BLaER1 treated with 17β-estradiol and CSF1 and Interleukin-3, amounts not matched to agents 10 nM and 100 nM (cell line): ENCODE results near the gene ABCC3.

ENCODE experiments used
- H3K27ac ChIP-seq, 11 experiments: shearing (Covaris generic); formaldehyde crosslinking; 2 replicates each; pipeline ENCODE4 v1.8.1; 2022
- H3K27me3 ChIP-seq, 11 experiments: shearing (Covaris generic); formaldehyde crosslinking; 2 replicates each; pipeline ENCODE4 v1.8.1; 2022
- H3K36me3 ChIP-seq, 11 experiments: shearing (Covaris generic); formaldehyde crosslinking; 2 replicates each; pipeline ENCODE4 v1.8.1; 2022
- H3K4me1 ChIP-seq, 10 experiments: shearing (Covaris generic); formaldehyde crosslinking; 2 replicates each; pipeline ENCODE4 v1.8.1; 2022
- H3K4me2 ChIP-seq, 11 experiments: shearing (Covaris generic); formaldehyde crosslinking; 2 replicates each; pipeline ENCODE4 v1.8.1; 2022
- H3K4me3 ChIP-seq, 10 experiments: shearing (Covaris generic); formaldehyde crosslinking; 2 replicates each; pipeline ENCODE4 v1.8.1; 2022
- H3K9ac ChIP-seq, 11 experiments: shearing (Covaris generic); formaldehyde crosslinking; 2 replicates each; pipeline ENCODE4 v1.8.1; 2022
- H3K9me3 ChIP-seq, 11 experiments: shearing (Covaris generic); formaldehyde crosslinking; replicated peaks in 1 of 11; 2 replicates each; pipeline ENCODE4 v1.8.1; 2022
- H4K20me1 ChIP-seq, 11 experiments: shearing (Covaris generic); formaldehyde crosslinking; 2 replicates each; pipeline ENCODE4 v1.8.1; 2022
- Cebpa-rat ChIP-seq, 11 experiments: shearing (Covaris generic); IDR thresholded peaks; 2 replicates each; pipeline ENCODE4 v1.8.1; 2022

ABCC3 gene

DNA sequence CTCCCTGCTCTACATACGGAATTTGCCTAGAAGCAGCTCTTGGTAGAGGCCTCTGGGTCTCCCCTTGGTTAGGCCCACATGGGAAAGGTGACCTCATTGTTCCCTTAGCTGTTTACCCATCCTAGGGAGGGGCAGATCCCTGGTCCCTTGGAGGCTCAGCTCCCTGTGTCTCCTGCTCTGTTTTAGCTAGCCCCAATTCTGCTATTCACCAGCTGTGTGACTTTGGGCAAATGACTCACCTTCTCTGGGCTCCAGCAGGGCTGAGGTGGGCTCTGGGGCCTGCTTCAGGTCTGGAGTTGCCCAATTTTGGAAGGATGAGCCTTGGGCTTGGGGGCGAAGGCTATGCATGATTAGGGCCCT, 3.9 kb downstream of the ABCC3 start:
- H3K9ac ChIP-seq, result no peak overlapping the region
- peaks cover 0 to 31% (median 8%) of the 10 kb centered on the region in 11 experiments; a peak in 7 of 22 replicates for H4K20me1 ChIP-seq
- peak overlapping the region in 2 of 11 experiments; percentile 4 to 11; a peak in 2 of 22 replicates for H3K27ac ChIP-seq
- no peaks in the 10 kb centered on the region for H3K36me3 ChIP-seq
- no peak overlapping the region for H3K4me3 ChIP-seq
- peak overlapping the region; percentile 70 to 89 (median 83) for H3K4me2 ChIP-seq
- TF ChIP-seq Cebpa-rat (IDR thresholded peaks at IDR 0.05), result no peak
- peaks cover 43 to 66% (median 48%) of the 10 kb centered on the region in 10 experiments for H3K4me1 ChIP-seq
- no peaks in the 10 kb centered on the region for H3K9me3 ChIP-seq
- peaks cover 36 to 51% (median 47%) of the 10 kb centered on the region in 11 experiments for H3K27me3 ChIP-seq

DNA sequence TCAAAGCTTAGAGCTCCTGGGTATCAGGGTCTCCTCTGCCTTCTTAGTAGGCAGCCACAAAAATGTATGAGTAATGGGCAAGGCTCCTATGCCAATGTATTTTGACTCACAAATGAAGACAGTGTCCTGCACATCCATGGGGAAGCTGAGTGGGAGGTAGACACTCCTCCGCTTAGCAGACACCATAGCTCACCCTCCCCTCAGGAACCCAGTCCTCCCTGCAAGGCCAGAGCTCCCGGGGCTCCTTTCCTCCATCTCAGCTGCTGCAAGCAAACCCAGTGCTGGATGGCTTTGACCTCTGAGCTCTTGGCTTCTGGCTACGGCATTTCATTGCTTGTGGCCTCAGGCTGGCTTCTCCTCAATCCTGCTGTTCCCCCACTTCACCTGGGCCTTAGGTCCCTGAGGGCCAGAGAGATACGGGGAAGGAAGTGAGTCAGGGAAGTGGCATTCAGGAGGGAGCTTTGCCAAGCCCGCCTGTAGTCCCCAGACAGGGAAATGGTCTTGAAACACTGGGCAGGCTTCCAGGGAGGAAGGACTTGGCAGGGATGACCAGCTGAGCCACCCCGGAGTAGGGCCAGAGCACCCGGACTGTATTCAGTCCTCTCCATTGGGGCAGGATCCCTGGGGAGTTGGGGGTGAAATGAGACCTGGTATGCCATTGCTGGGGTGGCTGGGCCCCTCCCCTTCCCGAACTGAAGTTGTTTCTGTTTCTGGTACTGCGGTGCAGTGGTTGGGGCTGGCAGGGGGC, 4.5 kb downstream of the ABCC3 start:
- Histone ChIP-seq H3K4me1 (peaks cover 43 to 65% (median 48%) of the 10 kb centered on the region in 10 experiments), H3K4me2 (peak overlapping the region; percentile 70 to 89 (median 83)), H3K36me3 (no peaks in the 10 kb centered on the region), H3K27ac (peak overlapping the region in 4 of 11 experiments; percentile 4 to 17 (median 12); a peak in 4 of 22 replicates), H3K9ac (0 out of 22 replicates have a peak overlapping the region, but pooled peaks of 1 of the 11 experiments have one; percentile 16), H3K27me3 (peaks cover 30 to 46% (median 42%) of the 10 kb centered on the region in 11 experiments), H3K9me3 (no peaks in the 10 kb centered on the region), H4K20me1 (peaks cover 0 to 31% (median 8%) of the 10 kb centered on the region in 11 experiments; a peak in 7 of 22 replicates), H3K4me3 (0 out of 20 replicates have a peak overlapping the region, but pooled peaks of 1 of the 10 experiments have one; percentile 33)
- TF ChIP-seq Cebpa-rat (IDR thresholded peaks at IDR 0.05), result no peak

- Histone ChIP-seq H3K4me3 (no peak overlapping the region), H3K4me1 (peaks cover 39 to 56% (median 45%) of the 10 kb centered on the region in 10 experiments), H3K4me2 (peak overlapping the region; percentile 70 to 89 (median 83); a peak in 21 of 22 replicates), H3K36me3 (no peaks in the 10 kb centered on the region), H3K27ac (peak overlapping the region in 4 of 11 experiments; percentile 21 to 73 (median 50); a peak in 6 of 22 replicates), H3K9ac (peak overlapping the region in 2 of 11 experiments; percentile 3 to 51; a peak in 3 of 22 replicates), H4K20me1 (peaks cover 0 to 18% (median 0%) of the 10 kb centered on the region in 11 experiments; a peak in 4 of 22 replicates), H3K27me3 (peaks cover 14 to 29% (median 25%) of the 10 kb centered on the region in 11 experiments), H3K9me3 (no peaks in the 10 kb centered on the region)
- no peak for TF ChIP-seq Cebpa-rat (IDR thresholded peaks at IDR 0.05)
Observed at GRCh38 chr17:50640686-50641351, 6.1 kb downstream of the ABCC3 start.

DNA sequence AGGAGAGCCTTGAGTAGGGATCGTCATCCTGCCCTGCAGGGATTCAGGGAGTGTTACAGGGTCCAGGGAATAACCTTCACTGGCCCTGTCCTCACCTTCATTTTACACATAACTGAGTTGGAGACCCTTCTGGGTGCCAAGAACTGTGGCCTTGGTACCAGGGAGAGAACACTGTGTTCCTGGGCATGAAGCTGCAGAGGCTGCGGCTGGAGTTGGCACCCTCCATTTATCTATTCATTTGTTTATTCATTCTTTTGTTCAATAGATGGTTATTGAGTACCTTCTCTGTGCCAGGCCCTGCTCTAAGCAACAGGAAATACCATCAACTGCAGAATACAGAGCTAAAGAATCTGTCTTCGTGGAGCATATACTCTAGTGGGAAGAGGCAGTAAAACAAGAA, 6.7 kb downstream of the ABCC3 start:
- H3K9me3 ChIP-seq, result no peaks in the 10 kb centered on the region
- H3K27me3 ChIP-seq, result peaks cover 8 to 24% (median 20%) of the 10 kb centered on the region in 11 experiments

GRCh38 chr17:50642071-50642721, 7.5 kb downstream of the ABCC3 start:
- Histone ChIP-seq H4K20me1 (peaks cover 0 to 13% (median 0%) of the 10 kb centered on the region in 11 experiments; a peak in 4 of 22 replicates), H3K4me2 (peak overlapping the region in 2 of 11 experiments; percentile 74 to 85; a peak in 1 of 22 replicates), H3K9ac (no peak overlapping the region), H3K4me3 (no peak overlapping the region), H3K27ac (no peak overlapping the region), H3K4me1 (peaks cover 39 to 55% (median 44%) of the 10 kb centered on the region in 10 experiments), H3K36me3 (no peaks in the 10 kb centered on the region), H3K9me3 (no peaks in the 10 kb centered on the region), H3K27me3 (peaks cover 0 to 15% (median 11%) of the 10 kb centered on the region in 11 experiments; a peak in 18 of 22 replicates)
- no peak for TF ChIP-seq Cebpa-rat (IDR thresholded peaks at IDR 0.05)

More for the DNA sequence above, 6.7 kb downstream of the ABCC3 start:
- peak overlapping the region in 10 of 11 experiments; percentile 70 to 89 (median 84); a peak in 19 of 22 replicates for H3K4me2 ChIP-seq
- TF ChIP-seq Cebpa-rat (IDR thresholded peaks at IDR 0.05), result no peak
- peaks cover 39 to 56% (median 45%) of the 10 kb centered on the region in 10 experiments for H3K4me1 ChIP-seq
- no peaks in the 10 kb centered on the region for H3K36me3 ChIP-seq
- no peak overlapping the region for H3K4me3 ChIP-seq
- H3K9ac ChIP-seq, result peak overlapping the region in 1 of 11 experiments; percentile 3; a peak in 2 of 22 replicates
- peak overlapping the region in 4 of 11 experiments; percentile 21 to 73 (median 50); a peak in 5 of 22 replicates for H3K27ac ChIP-seq
- H4K20me1 ChIP-seq, result peaks cover 0 to 18% (median 0%) of the 10 kb centered on the region in 11 experiments; a peak in 4 of 22 replicates

DNA sequence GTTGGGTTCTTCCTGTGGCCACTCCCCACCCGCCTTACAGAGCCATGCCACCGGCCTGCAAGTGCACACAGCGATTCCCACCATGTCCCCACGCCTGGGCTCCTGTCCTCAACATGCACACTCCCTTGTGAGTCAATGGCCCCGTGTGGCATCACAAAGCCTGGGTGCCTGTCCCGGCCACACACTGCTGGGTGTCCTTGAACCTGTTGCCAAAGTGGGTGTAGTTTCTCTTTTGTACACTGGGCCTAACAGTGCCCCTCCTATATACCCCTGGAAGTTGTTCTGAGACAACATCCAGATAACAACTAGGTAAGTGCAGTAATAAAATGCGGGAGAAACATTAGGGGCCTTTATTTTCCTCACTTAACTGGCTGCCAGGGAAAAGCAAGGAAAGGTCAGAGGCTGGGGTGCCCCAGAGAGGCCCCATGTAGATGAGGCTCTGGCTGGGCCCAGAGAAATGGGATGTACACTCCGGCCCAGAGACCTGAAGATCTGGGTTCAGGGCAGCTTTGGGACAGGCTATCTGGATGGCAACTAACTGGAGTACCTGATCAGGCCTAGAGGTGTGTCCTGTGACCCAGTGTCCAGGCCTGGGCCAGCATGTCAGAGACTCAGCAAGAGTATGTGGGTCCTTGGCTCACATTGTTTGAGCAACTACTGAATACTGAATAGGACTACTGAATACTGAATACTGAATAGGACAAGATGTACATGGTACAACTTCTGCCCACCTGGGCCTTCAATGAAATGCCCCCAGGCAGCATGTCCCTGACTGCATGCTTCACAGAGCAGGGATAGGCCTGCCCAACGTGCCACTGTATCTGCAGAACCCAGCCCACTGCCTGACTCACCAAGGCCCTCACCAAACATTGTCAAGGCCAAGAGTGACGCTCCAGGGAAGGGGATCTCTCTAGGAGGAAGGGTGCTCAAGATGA, 8.3 kb downstream of the ABCC3 start:
- peaks cover 33 to 47% (median 37%) of the 10 kb centered on the region in 10 experiments for H3K4me1 ChIP-seq
- H3K4me3 ChIP-seq, result no peak overlapping the region
- H3K4me2 ChIP-seq, result no peak overlapping the region
- H3K9ac ChIP-seq, result no peak overlapping the region
- H4K20me1 ChIP-seq, result peaks cover 0 to 11% (median 0%) of the 10 kb centered on the region in 11 experiments; a peak in 4 of 22 replicates
- H3K9me3 ChIP-seq, result no peaks in the 10 kb centered on the region
- H3K27me3 ChIP-seq, result peaks cover 0 to 7% (median 3%) of the 10 kb centered on the region in 11 experiments; a peak in 6 of 22 replicates
- H3K36me3 ChIP-seq, result no peaks in the 10 kb centered on the region
- H3K27ac ChIP-seq, result no peak overlapping the region
- TF ChIP-seq Cebpa-rat (IDR thresholded peaks at IDR 0.05), result no peak

- TF ChIP-seq Cebpa-rat (IDR thresholded peaks at IDR 0.05), result no peak
- Histone ChIP-seq H3K27me3 (no peaks in the 10 kb centered on the region), H3K4me2 (no peak overlapping the region), H3K27ac (no peak overlapping the region), H3K9ac (no peak overlapping the region), H4K20me1 (no peaks in the 10 kb centered on the region; a peak in 1 of 22 replicates), H3K9me3 (no peaks in the 10 kb centered on the region; a peak in 1 of 22 replicates), H3K4me3 (no peak overlapping the region), H3K36me3 (no peaks in the 10 kb centered on the region), H3K4me1 (peaks cover 3 to 17% (median 7%) of the 10 kb centered on the region in 10 experiments; a peak in 19 of 20 replicates)
Observed at GRCh38 chr17:50645748-50646682, 11.3 kb downstream of the ABCC3 start.
